GM12801 (cell line): ENCODE measurements around the gene FTL.

ENCODE experiments used
- CTCF ChIP-seq: IDR thresholded peaks from one replicate; pipeline ENCODE4 v1.5.1; 2011; ENCODE audit warnings: control low read depth; ENCODE audit not compliant: insufficient read length; ENCODE audit errors: extremely low read depth

The FTL gene

DNA sequence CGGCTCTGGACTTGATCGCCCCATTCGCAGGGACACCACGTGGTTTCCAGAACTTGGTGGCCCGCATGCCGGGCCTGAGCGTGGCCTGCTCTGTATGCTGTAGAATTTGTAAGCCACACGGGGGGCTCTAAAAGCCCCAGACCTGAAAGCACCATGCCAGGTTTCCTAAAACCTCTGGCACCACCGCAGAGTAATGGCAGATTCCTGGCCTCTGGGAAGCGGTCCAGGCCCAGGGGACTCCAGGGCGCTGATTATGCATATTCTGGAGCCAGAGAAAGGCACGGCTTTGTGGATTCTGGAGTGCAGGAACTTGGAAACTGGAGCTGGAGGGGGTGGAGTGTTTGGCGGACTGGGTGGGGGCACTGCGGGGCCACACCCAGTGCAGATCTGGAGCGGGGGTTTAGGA is 3.7 kb downstream of the FTL start:
- no peak for TF ChIP-seq CTCF

- no peak for TF ChIP-seq CTCF
These were observed 4.4 kb downstream of the FTL start for GRCh38 chr19:48969276-48970138.

GRCh38 chr19:48970139-48970766 is 5.1 kb downstream of the FTL start:
- no peak for TF ChIP-seq CTCF

GRCh38 chr19:48970923-48971395 is 5.8 kb downstream of the FTL start:
- TF ChIP-seq CTCF: no peak

DNA sequence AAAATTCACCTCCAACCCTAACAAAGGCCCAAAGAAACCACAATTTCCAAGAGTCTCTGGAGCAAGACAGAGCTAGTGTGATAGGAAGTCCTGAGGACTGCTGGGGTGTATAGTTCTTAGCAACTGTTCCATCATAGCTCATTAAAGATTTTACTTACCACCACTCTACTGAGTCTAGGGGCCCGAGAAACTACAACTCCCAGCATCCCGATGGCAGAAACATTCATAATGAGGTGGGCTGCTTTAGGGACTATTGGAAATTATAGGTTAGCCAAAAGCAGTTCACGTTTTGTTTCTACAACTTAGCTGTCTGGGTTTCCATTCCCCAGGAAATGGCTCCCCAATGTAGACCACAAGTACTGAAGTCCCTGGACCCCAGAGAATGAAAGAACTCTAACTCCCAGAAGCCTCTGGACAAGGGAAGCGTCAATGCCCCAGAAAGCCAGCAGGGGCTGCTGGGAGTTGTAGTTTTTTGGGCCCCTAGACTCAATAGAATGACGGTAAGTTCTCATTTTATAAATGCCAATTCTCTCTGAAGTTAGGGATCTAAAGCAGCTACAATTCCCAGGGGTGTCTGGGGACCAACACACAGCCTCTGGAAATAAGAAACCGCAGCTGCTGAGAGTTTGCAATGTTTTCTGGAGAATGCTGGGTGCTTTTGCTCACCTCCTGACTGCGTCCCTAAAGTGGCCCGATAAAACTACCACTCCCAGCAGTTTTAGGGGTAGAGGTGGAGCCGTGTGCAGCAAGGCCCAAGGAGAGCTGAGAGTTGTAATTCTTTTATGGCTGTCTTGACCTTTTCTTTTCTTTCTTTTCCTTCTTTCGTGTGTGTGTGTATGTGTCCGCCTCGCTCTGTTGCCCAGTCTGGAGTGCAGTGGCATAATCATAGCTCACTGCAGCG is 11.1 kb downstream of the FTL start:
- no peak for TF ChIP-seq CTCF

DNA sequence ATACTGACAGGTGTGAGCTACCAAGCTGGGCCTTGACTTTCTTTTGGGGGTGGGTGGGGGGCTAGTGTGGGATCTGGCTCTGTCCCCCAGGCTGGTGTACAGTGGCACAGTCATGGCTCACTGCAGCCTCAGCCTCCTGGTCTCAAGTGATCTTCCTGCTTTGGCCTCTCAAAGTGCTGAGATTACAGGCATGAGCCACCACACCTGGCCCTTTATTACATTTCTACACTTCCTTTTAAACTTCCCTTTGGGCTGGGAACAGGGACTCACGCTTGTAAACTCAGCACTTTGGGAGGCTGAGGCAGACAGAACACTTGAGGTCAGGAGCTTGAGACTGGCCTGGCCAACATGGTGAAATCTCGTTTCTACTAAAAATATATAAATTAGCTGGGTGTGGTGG is 12.0 kb downstream of the FTL start:
- TF ChIP-seq CTCF: no peak

DNA sequence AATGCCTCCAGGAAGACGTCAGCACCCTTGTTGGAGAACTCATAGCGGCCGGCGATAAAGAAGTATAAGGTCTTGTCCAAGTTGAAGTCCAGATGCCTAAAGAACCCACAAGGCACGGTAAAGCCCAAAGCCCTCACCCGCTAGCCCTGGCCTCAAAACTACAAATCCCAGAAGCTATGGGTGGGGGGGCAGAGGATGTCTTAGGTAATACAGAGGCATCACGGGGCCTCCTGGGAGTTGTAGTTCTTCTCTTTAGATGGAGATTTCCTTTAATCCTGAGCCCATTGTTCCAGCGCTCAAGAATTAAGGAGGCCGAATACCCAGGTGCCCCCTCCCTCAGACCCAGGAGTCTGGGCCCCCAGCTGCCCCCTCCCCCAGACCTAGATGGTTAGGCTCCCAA is 17.2 kb downstream of the FTL start:
- no peak for TF ChIP-seq CTCF
